SKM-1 treated with dmso at 0.1 percent for 144 hours (cell line): ENCODE measurements around the gene SECISBP2.

Experiments used
- DNase-seq: peaks from one replicate; lab custom pipeline; 2025; ENCODE audit not compliant: unreplicated experiment; lab: John Stamatoyannopoulos, UW

The SECISBP2 gene

DNA sequence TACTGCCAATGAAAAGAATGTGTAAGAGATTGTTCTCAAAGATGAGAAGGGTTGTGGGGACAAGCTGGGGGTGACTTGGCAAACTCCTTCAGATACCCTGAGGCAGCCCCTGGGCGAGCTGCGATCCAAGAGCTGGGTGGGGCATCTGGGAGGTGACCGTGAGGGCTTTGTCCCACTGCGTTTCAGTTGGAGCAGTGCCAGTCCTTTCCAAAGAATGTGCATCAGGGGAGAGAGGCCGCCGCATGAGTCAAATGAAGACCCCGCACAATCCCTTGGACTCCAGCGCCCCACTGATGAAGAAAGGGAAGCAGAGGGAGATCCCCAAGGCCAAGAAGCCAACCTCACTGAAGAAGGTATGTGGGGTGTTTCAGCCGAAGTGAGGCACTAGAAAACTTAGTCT, 28.4 kb downstream of the SECISBP2 start:
- DNase-seq = no peak

DNA sequence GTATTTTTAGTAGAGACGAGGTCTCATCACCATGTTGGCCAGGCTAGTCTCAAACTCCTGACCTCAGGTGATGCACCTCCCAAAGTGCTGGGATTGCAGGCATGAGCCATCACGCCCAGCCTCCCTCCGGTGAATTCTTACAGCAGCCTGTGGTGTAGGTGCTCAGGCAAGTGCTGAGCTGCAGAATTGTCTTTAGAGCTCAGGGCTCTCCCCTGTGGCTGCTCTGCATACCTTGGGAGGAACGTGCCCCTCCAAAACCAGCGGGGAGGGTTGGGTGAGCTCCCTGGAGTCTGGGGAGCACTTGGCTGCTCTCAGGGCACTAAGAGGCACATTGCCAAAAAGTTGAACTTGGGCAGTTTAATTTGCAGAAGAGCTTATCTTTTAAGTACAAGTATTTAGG, 29.4 kb downstream of the SECISBP2 start:
- no peak for DNase-seq

DNA sequence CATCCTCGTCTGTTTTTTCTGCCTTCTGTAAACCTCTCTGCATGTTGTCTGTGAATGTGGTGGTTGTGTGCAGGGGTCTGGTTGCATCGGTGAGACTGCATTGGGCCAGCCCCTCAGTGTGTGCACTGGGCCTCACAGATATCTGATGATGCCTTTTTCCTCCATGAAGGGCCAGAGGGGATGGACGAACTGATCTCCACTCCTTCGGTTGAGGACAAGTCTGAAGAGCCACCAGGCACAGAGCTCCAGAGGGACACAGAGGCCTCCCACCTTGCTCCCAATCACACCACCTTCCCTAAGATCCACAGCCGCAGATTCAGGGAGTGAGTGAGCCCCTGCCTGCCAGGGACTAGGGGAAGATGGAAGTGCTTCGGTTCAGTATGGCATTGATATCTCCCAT, 31.3 kb downstream of the SECISBP2 start:
- DNase-seq = no peak

DNA sequence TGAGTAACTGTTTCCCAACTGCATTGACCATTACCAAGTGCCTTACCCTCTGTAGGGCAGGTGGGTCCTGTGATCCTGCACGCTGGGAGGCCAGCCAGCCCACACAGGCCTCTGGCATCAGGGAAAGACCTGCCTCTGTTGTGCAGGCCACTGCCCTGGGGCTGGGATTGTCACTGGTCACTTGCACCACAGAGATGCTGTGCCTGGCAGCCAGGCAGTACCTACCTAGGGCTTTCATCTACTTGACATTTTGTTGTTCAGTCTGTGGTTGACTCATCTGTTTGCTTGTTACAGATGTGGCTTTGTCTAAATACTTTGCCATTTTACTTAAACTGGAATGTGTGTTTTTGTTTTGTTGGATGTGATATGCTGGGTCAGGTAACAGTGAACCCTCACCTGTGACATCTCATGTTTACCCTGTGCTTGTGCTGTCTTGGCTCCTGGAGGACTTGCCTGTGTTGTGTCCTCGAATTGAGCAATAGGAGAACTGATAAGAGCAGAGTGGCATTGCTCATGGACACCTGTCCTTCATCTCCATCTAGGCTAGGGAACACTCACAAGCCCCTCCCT, 32.8 kb downstream of the SECISBP2 start:
- DNase-seq = no peak

DNA sequence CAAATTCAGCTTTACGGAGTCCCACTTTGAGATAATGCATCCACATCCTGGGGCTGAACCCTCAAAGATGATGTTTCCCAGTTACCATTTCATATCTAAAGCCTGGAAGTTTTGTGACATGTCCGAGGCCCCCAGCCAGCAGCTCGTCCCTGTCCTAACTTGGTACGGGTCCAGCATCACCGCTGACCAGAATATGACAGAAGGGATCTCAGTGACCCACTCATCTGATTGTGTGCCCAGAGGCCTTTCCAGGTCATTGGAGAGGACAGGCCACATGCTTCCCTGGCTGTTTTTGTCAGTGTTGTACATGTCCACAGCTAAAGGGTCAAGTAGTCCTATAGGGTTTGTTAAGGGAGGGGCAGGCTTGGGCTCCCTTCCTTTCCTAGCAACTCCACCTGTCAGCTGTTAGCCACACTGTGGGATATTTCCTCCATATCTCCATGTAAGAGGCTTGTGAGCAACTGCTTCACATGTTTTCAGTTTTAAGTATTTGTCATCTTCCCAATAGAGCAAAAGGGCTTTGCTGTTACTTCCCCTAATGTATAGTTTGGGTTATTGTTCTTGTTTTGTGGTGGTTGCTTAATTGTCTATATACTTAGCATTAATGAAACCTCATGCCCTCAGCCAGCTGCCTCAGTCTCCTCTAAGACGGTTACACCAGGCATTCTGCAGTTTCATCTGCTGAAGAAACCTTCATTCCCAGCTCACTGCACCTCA, 33.4 kb downstream of the SECISBP2 start:
- DNase-seq = no peak

DNA sequence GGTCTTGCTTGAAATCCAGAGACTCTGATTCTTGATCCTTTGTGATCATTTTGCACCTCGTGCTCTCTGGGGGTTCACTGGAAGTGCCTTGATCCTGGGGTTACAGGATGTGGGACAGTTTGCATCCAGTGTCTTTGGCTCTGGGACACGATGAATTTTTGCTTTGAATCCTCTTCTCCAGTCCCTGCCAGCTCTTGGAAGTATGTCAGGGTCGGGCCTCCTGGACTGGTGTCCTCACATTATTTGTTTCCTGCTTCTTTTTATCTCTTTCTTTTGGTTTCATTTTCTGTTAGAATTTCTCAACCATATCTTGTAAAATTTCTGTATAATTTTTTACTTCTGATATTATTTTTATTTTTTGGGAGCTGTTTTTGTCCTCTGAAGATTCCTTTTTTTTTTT, 34.2 kb downstream of the SECISBP2 start:
- DNase-seq = no peak

DNA sequence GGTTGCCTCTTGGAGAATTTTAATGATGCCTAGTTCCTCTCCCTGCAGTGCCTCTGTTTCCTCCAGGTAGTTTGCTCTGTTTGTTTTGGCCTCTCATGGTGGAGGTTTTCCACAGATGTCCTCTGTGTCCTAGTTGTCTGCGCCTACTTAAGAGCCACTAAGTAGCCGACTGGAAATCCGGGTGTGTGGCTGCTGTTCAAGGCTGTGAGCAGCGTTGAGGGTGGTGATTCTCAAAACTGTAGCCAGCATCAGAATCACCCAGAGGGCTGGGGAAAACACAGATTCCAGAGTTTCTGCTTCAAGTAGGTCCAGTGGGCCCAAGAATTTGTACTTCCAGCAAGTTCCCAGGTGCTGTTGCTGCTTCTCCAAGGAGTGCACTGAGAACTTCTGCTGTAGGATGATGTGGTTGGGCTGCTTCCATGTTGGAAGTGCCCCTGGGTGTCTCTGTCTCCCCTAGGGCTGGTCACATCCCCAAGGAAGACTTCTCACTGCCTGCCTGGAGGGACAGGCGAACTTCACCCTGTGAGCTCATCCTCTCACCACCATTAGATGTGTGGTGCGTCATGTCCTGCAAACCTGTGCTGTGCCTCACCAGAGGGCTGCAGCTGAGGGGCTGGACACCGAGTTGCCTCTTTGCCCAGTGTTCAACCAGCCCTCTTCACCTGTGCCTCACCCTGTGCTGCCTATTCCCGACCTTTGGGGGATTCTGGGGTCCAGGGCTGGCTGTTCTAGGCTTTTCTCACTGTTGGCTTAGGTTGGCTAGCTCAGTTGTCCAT, 34.8 kb downstream of the SECISBP2 start:
- no peak for DNase-seq

DNA sequence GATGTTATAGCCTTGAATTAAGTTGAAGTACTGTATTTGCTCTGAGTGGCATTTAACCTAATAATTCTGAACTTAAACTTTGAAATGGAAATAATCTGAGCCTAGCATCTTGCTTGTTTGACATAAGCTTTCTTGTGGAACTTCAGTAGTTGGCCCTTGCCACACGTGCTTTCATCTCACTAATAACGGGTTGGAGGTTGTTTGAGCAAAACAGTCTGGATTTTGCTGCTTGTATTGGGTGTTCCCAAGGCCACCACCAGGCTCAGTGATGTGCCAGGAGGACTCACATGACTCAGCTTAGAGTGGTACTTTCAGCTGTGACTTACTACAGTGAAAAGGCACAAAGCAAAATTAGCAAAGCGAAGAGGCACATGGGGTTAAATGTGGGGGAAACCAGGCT, 35.7 kb downstream of the SECISBP2 start:
- no peak for DNase-seq

DNA sequence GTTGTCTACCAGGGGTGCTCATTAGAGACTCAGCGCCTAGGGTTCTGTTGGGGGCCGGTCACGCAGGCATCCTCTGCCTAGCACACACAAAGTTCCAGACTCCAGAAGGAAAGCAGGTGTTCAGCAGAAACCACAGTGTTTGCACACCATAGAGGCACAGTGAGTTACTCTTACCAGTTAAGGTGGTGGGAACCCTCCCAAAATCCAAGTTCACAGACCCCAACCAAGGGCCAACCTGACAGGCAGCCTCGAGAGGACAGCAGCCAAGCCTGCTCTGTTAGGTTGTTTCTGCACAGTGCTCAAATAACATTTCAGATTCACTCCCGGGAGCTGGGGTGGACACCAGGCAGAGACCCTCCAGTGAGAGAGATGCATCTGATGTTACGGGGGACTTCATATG, 36.2 kb downstream of the SECISBP2 start:
- DNase-seq = no peak

DNA sequence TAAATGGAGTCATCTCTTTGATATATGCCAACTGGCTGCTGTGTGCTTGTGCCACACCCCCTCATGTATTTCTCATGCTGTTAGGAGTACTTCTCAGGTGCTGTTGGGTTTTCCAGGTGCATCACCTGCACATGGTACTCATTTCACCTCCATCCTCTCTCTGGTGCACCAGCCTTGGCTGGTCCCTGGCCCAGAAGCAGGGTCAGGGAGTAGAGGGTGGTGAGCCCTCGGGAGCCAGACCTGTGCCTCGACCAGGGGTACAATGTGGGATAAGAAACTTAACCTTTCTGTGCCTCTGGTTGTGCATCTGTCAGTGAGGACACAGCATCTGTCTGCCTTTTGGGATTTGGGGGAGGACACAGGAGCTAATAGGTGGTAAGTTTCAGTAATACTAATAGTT, 38.5 kb downstream of the SECISBP2 start:
- no peak for DNase-seq

DNA sequence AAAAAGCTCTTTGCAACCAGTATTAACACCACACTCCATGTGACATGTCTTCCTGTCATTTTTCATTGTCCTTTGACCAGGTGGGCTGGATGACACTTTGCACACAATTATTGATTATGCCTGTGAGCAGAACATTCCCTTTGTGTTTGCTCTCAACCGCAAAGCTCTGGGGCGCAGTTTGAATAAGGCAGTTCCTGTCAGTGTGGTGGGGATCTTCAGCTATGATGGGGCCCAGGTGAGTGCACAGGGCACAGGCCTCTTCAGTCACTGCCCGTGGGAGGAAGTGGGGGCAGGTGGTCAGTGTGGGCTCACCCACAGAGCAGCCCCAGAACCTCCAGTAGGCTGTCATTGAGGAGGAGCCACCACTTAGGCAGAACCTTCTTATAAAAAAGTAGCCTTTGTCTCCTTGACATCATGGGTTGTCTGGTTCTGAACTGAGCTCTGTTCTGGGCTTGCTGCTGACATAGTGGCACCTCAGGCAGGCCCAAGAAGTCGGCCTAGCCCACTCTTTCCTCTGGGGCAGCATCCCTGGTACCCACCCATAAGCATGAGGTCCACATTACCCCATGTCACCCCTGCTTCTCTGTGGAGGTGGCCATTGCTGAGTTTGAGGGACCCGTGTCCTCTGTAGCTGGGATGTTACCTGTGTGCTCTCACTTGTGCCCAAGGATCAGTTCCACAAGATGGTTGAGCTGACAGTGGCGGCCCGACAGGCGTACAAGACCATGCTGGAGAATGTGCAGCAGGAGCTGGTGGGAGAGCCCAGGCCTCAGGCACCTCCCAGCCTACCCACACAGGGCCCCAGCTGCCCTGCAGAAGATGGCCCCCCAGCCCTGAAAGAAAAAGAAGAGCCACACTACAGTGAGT, 39.3 kb downstream of the SECISBP2 start:
- DNase-seq = no peak

DNA sequence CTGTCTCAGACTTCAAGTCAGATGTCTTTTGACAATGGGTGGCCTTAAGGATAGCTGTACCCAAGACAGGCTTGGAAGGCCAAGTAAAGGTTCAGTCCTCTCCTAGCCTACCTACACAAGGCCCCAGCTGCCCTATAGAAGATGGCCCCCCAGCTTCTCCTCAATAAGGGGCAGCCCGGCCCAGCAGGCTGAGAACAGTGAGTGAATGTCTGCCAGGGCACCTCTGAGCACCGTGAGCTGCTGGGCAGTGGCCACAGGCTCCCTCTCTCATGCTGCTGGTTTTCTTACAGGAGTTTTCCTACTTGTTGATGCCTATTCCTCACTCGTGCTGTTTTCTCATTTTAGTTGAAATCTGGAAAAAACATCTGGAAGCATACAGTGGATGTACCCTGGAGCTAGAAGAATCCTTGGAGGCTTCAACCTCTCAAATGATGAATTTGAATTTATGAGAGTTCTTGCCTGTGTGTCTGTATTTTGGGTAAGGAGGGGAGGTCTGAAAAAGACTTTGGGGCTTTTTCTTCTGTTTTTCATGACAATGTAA, 40.1 kb downstream of the SECISBP2 start:
- no peak for DNase-seq

DNA sequence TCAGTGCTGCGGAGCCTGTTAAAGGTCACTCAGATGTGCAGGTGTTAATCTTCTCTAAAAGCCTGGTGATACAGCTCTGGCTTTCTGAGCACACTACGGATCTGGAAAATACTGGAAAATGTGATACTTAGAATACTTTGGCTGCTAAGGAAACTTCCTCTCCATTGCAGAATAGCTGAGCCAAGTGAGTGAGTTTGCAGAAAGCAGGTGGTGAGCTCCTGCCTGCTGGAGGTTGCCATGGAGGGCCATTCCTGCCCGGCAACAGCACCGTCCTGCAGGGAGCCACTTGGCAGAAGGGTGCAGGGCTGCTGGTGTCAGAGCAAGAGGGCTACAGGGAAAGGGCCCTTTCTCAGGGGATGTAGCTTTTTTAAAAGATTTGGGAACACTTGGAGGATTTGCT, 40.7 kb downstream of the SECISBP2 start:
- no peak for DNase-seq

DNA sequence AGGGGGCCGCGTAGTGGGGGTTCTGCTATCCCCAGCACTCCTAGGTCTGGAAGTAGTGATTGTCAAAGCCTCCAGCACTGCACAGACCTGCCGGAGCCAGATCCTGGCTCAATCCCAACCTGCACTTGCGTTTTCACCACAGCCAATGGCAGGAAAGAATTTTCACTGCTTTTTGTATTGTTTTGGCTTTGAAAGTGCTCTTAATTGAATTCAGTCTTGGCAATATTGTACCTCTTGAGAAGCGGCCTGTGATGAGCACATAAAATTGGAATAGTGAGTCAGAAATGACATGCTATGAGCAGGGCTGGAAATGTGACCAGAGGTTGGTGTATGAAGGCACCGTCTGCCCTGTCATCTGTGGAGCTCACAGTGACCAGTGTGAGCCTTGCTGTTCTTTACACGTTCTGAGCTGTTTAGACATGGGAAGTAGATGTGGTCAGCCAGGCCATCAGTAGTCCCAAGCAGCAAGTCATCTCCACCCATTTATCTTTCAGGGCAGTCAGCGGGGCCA, 41.5 kb downstream of the SECISBP2 start:
- no peak for DNase-seq

DNA sequence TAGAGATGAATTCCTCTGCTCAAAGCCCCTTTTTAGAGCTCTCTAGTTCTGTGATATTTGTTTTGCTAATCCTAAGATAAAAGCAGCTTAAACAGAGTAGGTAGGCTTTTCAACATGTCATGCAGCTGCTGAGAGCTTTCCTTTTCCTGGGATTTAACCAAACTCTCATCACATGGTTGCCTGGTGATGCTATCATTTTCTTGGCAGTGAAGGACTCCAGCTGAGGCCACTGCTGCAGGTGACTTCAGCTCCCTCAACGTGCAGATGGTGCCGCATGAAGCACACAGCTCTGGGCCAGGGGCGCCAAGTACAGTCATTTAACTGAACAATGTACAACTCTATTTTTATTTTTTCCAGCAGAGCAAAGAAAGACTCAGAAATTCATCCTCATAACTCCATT, 42.2 kb downstream of the SECISBP2 start:
- DNase-seq = no peak

DNA sequence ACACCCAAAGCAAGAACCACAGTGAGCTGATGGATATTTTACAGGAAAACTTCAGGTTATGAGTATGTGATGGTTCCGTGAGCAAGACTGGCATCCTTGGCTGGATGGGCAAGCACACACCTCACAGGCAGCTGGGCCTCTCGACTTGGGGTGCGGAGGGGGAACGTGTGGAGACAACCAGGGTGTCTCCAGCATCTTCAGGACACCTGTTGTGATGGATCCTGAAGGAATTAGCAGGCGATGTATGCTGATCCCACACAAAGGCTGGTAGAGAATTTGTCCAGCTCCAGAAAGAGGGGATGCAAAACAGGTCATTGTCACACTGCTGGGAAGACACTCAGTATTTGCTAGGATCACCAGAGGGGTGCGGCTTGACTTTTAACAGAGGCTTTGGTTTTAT, 42.7 kb downstream of the SECISBP2 start:
- DNase-seq = no peak

DNA sequence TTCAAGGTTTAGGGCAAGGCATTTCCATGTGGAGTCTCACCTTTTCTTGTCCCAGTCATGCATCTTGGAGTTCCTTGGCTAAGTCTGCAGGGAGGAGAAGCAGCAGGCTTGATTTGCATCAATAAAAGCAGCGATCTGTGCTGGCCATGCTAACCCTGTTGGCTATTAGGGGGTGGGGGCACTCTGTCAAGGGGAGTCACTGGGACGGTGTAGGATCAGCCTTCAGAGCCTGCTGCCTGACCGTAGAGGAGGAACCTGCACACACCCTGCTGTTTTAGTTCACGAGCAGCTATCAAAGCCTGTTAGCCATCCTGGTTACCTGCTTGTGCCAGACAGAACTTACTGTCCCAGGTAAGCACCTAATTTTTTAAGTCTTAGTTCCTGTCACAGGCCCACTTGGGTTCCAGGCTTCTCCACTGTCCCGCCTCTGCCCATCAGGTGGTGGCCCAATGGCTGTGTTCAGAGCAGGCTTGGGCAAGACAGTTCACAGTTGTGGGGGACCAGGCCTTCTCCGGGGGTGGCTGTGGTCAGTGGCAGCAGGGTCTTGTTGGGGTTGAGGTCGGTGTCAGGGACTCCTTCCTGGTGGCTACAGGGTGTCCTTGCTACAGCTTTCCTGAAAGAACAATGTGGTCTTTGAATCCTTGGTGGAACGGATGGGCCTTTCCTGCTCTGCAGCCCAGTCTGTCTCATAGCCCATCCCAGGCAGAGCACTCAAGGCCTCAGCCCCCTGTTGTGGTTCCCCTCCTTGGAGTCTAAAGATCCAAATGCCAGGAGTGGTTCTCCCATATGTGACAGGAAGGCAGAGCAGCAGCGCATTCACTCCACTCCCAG, 43.7 kb downstream of the SECISBP2 start:
- DNase-seq = no peak

DNA sequence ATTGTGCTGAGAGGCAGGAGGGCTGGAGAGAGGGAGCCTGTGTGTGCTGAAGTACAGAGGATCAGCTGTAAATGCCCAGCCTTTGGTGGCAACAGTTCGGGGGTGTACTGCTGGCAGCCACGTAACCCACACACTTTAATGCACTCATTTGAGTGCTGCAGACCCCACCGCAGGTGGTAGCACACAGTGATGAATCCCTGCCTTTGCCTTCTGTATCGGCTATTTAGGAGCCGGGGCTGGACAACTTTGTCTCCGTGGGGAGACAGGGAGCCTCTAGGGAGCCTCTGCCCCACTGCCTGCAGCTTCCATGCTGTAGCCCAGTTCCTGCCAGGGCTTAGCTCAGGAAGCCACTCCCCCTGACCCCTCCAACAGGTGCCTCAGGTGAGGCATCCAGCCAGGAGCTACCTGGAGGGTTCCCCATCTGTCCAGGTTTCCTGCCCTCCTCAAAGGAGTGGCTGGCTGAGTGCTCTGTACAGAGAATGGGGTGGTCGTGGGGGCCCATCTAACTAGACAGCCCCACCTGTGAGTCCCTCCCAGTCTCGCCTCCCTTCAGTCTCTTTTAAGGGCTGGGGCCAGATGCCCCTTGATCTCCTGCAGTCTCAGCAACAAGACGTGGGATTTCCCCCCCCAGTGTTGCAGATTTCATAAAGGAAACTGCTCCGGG, 44.5 kb downstream of the SECISBP2 start:
- no peak for DNase-seq

DNA sequence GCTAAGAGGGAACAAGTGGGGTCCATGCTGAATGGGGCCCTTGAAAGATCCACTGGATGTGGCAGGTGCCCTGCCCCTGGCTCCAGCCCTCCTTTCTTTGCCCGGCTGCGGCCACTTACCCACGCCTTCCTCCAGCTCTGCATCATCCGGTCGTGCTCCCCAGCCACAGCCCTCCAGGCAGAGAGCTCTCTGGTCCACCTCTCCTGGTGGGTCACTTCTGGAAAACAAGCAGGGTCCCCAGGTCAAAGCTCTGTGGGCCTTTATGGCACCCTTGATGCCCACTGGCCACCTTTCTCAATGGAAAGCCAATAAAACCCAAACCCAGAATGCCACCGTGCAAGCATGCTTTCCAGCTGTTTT, 45.0 kb downstream of the SECISBP2 start:
- no peak for DNase-seq
